Fibroblast of villous mesenchyme (primary cell): ENCODE data around the gene MAPKAP1. TPM values are rescaled to one million over a fixed set of nuclear protein-coding genes. Genes with fewer than 3 reads are reported as not detected.

ENCODE experiments used
- DNase-seq: peaks from one replicate; pipeline ENCODE4 v3.0.0-alpha.2; 2010; ENCODE audit warnings: low read depth
- H3K4me3 ChIP-seq: 2 replicates; pipeline ENCODE4 v1.5.1; 2011; ENCODE audit warnings: low read depth, mild to moderate bottlenecking, low read length
- total RNA-seq: library from RNA; depleted of rRNA; stranded (reverse); fragments of >200 nt; gene quantifications from 2 replicates; pipeline ENCODE4 v1.2.3, GENCODE V29; 2012
- TF ChIP-seq, protein P1 (sequence below): IDR thresholded peaks from 2 replicates; pipeline ENCODE4 v1.5.1; 2012; ENCODE audit warnings: low read depth, mild to moderate bottlenecking, low read length; ENCODE audit not compliant: insufficient read depth

The MAPKAP1 gene
- total RNA-seq, 1 donor, result 92.0 TPM

DNA sequence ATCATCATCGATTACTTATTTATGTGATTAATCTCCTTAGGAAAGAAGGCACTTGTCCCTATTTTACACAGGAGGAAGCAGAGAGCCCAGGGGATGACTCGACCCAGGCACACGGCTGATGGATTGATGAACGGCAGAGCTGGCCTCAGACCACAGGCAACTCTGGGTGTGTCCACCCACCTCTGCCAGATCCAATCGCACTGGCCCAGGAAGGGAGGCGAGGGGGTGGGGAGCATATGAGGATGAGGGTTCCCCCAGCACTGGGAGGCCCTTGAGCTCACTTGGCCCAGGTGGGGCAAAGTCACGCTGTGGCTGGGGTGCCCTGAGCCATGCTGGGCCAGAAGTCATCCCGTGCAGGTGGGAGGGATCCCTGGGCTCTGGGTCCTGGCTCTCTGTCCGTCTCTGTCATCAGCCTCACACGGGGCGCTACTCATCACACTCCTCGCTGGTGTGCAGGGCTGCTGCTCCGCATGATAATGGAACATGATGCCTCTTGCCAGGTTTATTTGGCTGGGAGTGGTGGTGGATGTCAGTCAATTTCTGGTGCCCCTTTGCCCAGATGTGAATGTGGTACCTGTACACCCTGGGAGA, 285.3 kb downstream of the MAPKAP1 start:
- TF ChIP-seq, protein P1, sequence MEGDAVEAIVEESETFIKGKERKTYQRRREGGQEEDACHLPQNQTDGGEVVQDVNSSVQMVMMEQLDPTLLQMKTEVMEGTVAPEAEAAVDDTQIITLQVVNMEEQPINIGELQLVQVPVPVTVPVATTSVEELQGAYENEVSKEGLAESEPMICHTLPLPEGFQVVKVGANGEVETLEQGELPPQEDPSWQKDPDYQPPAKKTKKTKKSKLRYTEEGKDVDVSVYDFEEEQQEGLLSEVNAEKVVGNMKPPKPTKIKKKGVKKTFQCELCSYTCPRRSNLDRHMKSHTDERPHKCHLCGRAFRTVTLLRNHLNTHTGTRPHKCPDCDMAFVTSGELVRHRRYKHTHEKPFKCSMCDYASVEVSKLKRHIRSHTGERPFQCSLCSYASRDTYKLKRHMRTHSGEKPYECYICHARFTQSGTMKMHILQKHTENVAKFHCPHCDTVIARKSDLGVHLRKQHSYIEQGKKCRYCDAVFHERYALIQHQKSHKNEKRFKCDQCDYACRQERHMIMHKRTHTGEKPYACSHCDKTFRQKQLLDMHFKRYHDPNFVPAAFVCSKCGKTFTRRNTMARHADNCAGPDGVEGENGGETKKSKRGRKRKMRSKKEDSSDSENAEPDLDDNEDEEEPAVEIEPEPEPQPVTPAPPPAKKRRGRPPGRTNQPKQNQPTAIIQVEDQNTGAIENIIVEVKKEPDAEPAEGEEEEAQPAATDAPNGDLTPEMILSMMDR, result no peak
- no peak overlapping the region for H3K4me3 ChIP-seq
- no peak for DNase-seq

DNA sequence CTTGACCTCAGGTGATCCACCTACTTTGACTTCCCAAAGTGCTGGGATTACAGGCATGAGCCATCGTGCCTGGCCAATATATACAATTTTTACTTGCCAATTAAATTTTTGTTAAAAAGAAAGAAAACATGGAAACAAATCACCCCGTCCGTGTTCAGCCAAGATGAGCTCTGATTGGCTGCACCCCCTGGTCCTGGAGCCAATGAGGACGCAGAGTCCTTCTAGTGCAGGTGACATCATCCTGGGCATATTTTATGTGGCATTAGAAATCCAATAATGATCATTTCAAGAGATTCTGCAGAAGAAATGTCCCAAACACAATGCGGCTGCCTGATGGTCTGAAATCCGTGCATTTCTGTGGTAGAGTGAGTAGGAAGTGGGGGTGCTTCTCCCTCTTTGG, 285.8 kb downstream of the MAPKAP1 start:
- H3K4me3 ChIP-seq, result no peak overlapping the region
- DNase-seq, result no peak
- TF ChIP-seq, protein P1, result no peak

DNA sequence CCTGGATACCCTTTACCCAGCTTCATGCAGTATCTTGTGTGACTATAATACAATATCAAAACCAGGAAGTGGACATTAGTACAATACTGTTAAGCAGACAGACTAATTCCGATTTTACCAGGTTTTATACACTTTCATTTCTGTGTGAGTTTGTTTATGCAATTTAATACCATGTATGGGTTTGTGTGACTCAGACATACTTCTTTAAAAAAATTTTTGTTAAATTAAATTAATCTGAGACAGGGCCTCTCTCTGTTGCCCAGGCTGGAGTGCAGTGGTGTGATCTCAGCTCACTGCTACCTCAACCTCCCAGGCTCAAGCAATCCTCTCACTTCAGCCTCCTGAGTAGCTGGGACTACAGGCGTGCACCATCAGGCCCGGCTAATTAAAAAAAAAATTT, 288.6 kb downstream of the MAPKAP1 start:
- no peak overlapping the region for H3K4me3 ChIP-seq

DNA sequence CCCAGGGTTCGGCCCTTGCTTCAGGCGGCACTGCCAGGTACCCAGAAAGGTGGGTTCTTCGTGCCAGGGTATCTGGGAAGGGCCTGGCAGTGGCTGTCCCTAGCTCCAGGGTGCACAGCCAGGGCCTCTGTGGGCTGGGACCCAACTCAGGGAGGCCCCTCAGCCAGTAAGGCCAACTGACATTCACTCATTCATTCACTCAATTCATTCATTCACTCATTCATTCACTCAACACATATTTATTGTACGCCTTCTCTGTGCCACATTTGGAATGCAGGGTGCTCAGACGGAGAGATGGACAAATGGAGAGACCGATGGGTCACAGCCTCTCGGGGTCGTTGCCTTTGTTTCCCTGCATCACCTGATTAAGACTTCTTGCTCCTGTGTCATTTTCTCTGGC, 290.5 kb downstream of the MAPKAP1 start:
- H3K4me3 ChIP-seq, result no peak overlapping the region
- TF ChIP-seq, protein P1, result no peak
- no peak for DNase-seq

More for the DNA sequence above, 288.6 kb downstream of the MAPKAP1 start:
- peak; percentile 32 for DNase-seq
- TF ChIP-seq, protein P1, result no peak

DNA sequence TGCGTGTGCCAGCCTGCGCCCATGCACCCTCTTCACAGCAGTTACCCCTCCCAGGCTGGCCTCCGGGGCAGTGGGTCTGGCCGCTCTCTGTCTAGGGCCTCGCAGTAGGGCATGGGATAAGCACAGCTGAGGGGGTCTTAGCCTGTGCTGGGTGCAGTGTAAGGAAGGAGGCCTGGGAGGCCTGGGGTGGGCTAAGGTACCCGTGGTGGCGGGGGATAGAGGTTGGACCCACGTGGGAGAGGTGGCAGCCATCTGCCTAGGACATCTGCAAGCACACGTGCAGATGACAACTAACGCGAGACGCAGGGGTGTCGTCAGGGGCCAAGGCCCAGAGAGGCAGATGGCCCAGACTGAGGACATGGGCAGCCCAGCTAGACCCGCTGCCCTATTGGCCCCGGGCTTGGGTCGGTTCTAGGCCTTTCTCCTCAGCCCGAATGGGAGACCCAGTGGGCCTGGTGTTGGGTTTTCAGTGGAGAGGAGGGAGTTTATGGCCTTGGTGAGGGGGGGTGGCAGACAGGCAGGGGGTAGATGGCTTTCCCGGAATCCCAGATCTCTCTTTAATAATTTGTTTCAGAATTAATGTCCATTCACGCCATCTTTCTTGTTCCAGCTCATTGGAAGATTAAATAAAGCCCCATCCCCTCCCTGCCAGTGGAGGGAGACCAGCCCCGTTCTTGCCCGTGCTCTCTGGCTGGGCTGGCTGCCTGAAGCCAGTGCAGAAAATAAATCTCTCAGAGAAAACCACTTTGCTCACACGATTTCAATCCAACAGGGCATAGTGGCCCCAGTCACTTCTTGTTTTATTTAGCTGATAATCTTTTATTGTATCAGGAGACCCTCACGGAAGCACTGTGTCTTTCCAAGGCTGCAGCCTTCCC, 291.2 kb downstream of the MAPKAP1 start:
- no peak overlapping the region for H3K4me3 ChIP-seq
- TF ChIP-seq, protein P1, result no peak
- DNase-seq, result no peak

DNA sequence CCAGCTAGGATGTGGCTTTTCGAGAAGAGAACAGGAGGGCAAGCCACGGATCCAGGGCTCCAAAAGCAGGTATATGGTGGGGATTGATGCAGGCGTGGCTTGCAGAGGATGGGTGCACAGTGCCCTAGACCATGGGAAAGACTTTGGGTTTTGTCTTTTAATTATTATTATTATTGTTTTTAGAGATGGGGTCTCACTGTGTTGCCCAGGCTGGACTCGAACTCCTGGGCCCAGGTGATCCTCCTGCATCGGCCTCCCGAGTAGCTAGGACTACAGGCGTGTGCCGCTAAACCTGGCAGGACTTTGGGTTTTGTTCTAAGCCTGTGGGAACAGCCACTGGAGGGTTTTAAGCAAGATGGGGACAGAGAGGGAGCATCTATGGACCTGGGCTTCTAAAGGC, 293.4 kb downstream of the MAPKAP1 start:
- DNase-seq, result no peak
- TF ChIP-seq, protein P1, result no peak
- H3K4me3 ChIP-seq, result no peak overlapping the region
